ENCODE data around the gene PCBP4.

Gene PCBP4

GRCh38 chr3:51974963-51975851 lies 8.0 kb upstream of the PCBP4 start, which contains the start of gene ABHD14A:
Gene ABHD14A, plus strand, starts transcription at chr3:51975064. Its CDS starts 72 bp downstream, at chr3:51975136.
- DNase-seq (ENCODE audit: insufficient read length, low spot score) (peak; percentile 88), FAIRE-seq (peak; percentile 91)

- FAIRE-seq = no peak
Measured at GRCh38 chr3:51974277-51974962, 7.2 kb upstream of the PCBP4 start.

GRCh38 chr3:51971350-51971749 lies 4.1 kb upstream of the PCBP4 start:
- DNase-seq (ENCODE audit: insufficient read length, low spot score) (no peak), FAIRE-seq (no peak)

More at GRCh38 chr3:51974277-51974962, 7.2 kb upstream of the PCBP4 start:
- DNase-seq (ENCODE audit: insufficient read length, low spot score) = no peak

GRCh38 chr3:51970606-51971300 lies 3.5 kb upstream of the PCBP4 start:
- no peak for DNase-seq (ENCODE audit: insufficient read length, low spot score)
- FAIRE-seq = no peak

GRCh38 chr3:51969841-51970240 lies 2.6 kb upstream of the PCBP4 start:
- FAIRE-seq = no peak
- no peak for DNase-seq (ENCODE audit: insufficient read length, low spot score)

GRCh38 chr3:51968883-51969678 lies 1.8 kb upstream of the PCBP4 start:
- DNase-seq (ENCODE audit: insufficient read length, low spot score) (no peak), FAIRE-seq (peak; percentile 82)

- FAIRE-seq (peak; percentile 81), DNase-seq (ENCODE audit: insufficient read length, low spot score) (peak; percentile 46)
Measured at GRCh38 chr3:51968170-51968775, 1.0 kb upstream of the PCBP4 start.

GRCh38 chr3:51966922-51967383 lies 301 bp downstream of the PCBP4 start:
- no peak for FAIRE-seq
- no peak for DNase-seq (ENCODE audit: insufficient read length, low spot score)

GRCh38 chr3:51966486-51966885 lies 768 bp downstream of the PCBP4 start:
- DNase-seq (ENCODE audit: insufficient read length, low spot score) (no peak), FAIRE-seq (no peak)

GRCh38 chr3:51966016-51966415 lies 1.2 kb downstream of the PCBP4 start:
- DNase-seq (ENCODE audit: insufficient read length, low spot score) (no peak), FAIRE-seq (peak; percentile 20)

- FAIRE-seq = peak; percentile 9
Measured at GRCh38 chr3:51964521-51964920, 2.7 kb downstream of the PCBP4 start.

GRCh38 chr3:51963951-51964451 lies 3.3 kb downstream of the PCBP4 start:
- DNase-seq (ENCODE audit: insufficient read length, low spot score) (no peak), FAIRE-seq (no peak)

More at GRCh38 chr3:51964521-51964920, 2.7 kb downstream of the PCBP4 start:
- no peak for DNase-seq (ENCODE audit: insufficient read length, low spot score)

GRCh38 chr3:51962854-51963530 lies 4.3 kb downstream of the PCBP4 start:
- FAIRE-seq = peak; percentile 48
- no peak for DNase-seq (ENCODE audit: insufficient read length, low spot score)

GRCh38 chr3:51961602-51962569 lies 5.4 kb downstream of the PCBP4 start:
- FAIRE-seq (no peak), DNase-seq (ENCODE audit: insufficient read length, low spot score) (no peak)

GRCh38 chr3:51961011-51961410 lies 6.2 kb downstream of the PCBP4 start:
- DNase-seq (ENCODE audit: insufficient read length, low spot score) (no peak), FAIRE-seq (no peak)

GRCh38 chr3:51960386-51960785 lies 6.9 kb downstream of the PCBP4 start:
- DNase-seq (ENCODE audit: insufficient read length, low spot score) = no peak
- no peak for FAIRE-seq

- DNase-seq (ENCODE audit: insufficient read length, low spot score) (no peak), FAIRE-seq (no peak)
Measured at GRCh38 chr3:51959651-51960050, 7.6 kb downstream of the PCBP4 start.
